ENCODE measurements around the gene STX3.

- TF ChIP-seq, protein P1, sequence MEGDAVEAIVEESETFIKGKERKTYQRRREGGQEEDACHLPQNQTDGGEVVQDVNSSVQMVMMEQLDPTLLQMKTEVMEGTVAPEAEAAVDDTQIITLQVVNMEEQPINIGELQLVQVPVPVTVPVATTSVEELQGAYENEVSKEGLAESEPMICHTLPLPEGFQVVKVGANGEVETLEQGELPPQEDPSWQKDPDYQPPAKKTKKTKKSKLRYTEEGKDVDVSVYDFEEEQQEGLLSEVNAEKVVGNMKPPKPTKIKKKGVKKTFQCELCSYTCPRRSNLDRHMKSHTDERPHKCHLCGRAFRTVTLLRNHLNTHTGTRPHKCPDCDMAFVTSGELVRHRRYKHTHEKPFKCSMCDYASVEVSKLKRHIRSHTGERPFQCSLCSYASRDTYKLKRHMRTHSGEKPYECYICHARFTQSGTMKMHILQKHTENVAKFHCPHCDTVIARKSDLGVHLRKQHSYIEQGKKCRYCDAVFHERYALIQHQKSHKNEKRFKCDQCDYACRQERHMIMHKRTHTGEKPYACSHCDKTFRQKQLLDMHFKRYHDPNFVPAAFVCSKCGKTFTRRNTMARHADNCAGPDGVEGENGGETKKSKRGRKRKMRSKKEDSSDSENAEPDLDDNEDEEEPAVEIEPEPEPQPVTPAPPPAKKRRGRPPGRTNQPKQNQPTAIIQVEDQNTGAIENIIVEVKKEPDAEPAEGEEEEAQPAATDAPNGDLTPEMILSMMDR (IDR thresholded peaks at IDR 0.05) = no peak
- peak in 1 of 2 donors; percentile 70 for TF ChIP-seq POLR2A (IDR thresholded peaks at IDR 0.05)
Measured at GRCh38 chr11:59754859-59755700, at the start of gene STX3.
